B cell (primary cell): ENCODE data around the gene COMMD7. TPM values are rescaled to one million over a fixed set of nuclear protein-coding genes. Genes with fewer than 3 reads are reported as not detected.
"Not testable (repeated sequence)": the region's sequence is repeated elsewhere in the genome, so short reads cannot be mapped to it uniquely, and the experiment has no call there.

ENCODE experiments used
- ATAC-seq: fragments of 200-7000 bp; cut with Tn5 transposase; one replicate; pipeline ENCODE4 v1.10.0; 2021; ENCODE audit warnings: low read depth, mild to moderate bottlenecking, moderate number of reproducible peaks, moderate library complexity
- CTCF ChIA-PET: fragments of 350-600 bp; sonication (Branson Sonifier 250); formaldehyde crosslinking; loops from one replicate; lab custom pipeline; 2021; ENCODE audit warnings: antibody characterized with exemption, inconsistent platforms; lab: Charles Lee
- POLR2A ChIA-PET: fragments of 350-600 bp; sonication (Branson Sonifier 250); formaldehyde crosslinking; loops from one replicate; lab custom pipeline; 2021; ENCODE audit warnings: antibody characterized with exemption; lab: Charles Lee
- DNase-seq: peaks from one replicate; pipeline ENCODE4 v3.0.0; 2013
- H2AFZ ChIP-seq: 2 replicates; pipeline ENCODE4 v1.6.1; 2012; ENCODE audit warnings: mild to moderate bottlenecking, low read depth, low read length; ENCODE audit not compliant: insufficient read depth, poor library complexity, severe bottlenecking
- H3K27ac ChIP-seq, 2 donors: 1 replicate in 1 of 2; 2 replicates in 1 of 2; pipeline ENCODE4 v1.5.1; 2012 to 2013; ENCODE audit warnings: low read length in 2 of 2, mild to moderate bottlenecking in 2 of 2, moderate library complexity in 1 of 2
- H3K27me3 ChIP-seq, 4 experiments: fragments of 200-600 bp in 1 of 4; sonication (generic) in 1 of 4; replicated peaks in 1 of 4; 1 replicate in 2 of 4; 2 replicates in 2 of 4; pipeline versions ENCODE4 v1.6.1 to v1.7.0; 2013 to 2016; ENCODE audit warnings: low read length in 3 of 4, mild to moderate bottlenecking in 2 of 4, mixed read lengths in 1 of 4, moderate library complexity in 1 of 4; ENCODE audit not compliant: insufficient read depth in 4 of 4, control insufficient read depth in 3 of 4; ENCODE audit errors: control extremely low read depth in 1 of 4
- H3K36me3 ChIP-seq, 2 experiments: replicated peaks in 1 of 2; 1 replicate in 1 of 2; 2 replicates in 1 of 2; pipeline versions ENCODE4 v1.6.1 to v1.7.1; 2013; ENCODE audit warnings: low read length in 1 of 2; ENCODE audit not compliant: insufficient read depth in 2 of 2, control insufficient read depth in 1 of 2; ENCODE audit errors: control extremely low read depth in 1 of 2, extremely low read depth in 1 of 2
- H3K4me1 ChIP-seq, 2 donors: fragments of 200-600 bp in 1 of 2; sonication (generic) in 1 of 2; 1 replicate in 1 of 2; 2 replicates in 1 of 2; pipeline versions ENCODE4 v1.5.1 to v1.6.1; 2013 to 2017; ENCODE audit warnings: low read length in 2 of 2; ENCODE audit not compliant: control insufficient read depth in 2 of 2, insufficient read depth in 2 of 2
- H3K4me2 ChIP-seq: replicated peaks from 2 replicates; pipeline ENCODE3; 2012; ENCODE audit warnings: mild to moderate bottlenecking, low read depth, low read length; ENCODE audit not compliant: poor library complexity, severe bottlenecking
- H3K4me3 ChIP-seq, 5 experiments: fragments of 200-600 bp in 1 of 5; sonication (generic) in 1 of 5; 1 replicate in 3 of 5; 2 replicates in 2 of 5; pipeline versions ENCODE4 v1.5.1 to v1.7.0; 2011 to 2016; ENCODE audit warnings: low read length in 4 of 5, mild to moderate bottlenecking in 4 of 5, low read depth in 2 of 5, control low read depth in 1 of 5, moderate library complexity in 1 of 5; ENCODE audit not compliant: insufficient read depth in 1 of 5; ENCODE audit errors: control extremely low read depth in 1 of 5, extremely low read depth in 1 of 5
- H3K79me2 ChIP-seq: fragments of 200-600 bp; sonication (generic); one replicate; pipeline ENCODE4 v1.6.0; 2016; ENCODE audit warnings: low read length; ENCODE audit not compliant: control insufficient read depth, insufficient read depth
- H3K9ac ChIP-seq: fragments of 200-600 bp; sonication (generic); 2 replicates; pipeline ENCODE4 v1.6.1; 2017; ENCODE audit warnings: mild to moderate bottlenecking, low read length, moderate library complexity
- H3K9me3 ChIP-seq, 3 donors: one replicate each; pipeline versions ENCODE4 v1.6.1 to v1.7.1; 2013; ENCODE audit warnings: low read length in 2 of 3; ENCODE audit not compliant: control insufficient read depth in 2 of 3, insufficient read depth in 1 of 3; ENCODE audit errors: control extremely low read depth in 1 of 3
- H4K20me1 ChIP-seq: 2 replicates; pipeline ENCODE4 v1.6.0; 2012; ENCODE audit warnings: mild to moderate bottlenecking, low read length; ENCODE audit not compliant: insufficient read depth, control insufficient read depth, poor library complexity, severe bottlenecking
- H3K27ac Mint-ChIP-seq: one replicate; pipeline ENCODE4 v1.8.0; 2021; ENCODE audit warnings: mixed read lengths
- H3K27me3 Mint-ChIP-seq: one replicate; pipeline ENCODE4 v1.8.0; 2021; ENCODE audit warnings: mixed read lengths
- H3K4me1 Mint-ChIP-seq: one replicate; pipeline ENCODE4 v1.8.0; 2021; ENCODE audit warnings: mixed read lengths
- H3K4me3 Mint-ChIP-seq: one replicate; pipeline ENCODE4 v1.8.0; 2021; ENCODE audit warnings: mixed read lengths
- H3K9me3 Mint-ChIP-seq: one replicate; pipeline ENCODE4 v1.8.0; 2022; ENCODE audit warnings: mixed read lengths; ENCODE audit not compliant: insufficient read depth
- CTCF ChIP-seq: fragments of 200-600 bp; IDR thresholded peaks from one replicate; pipeline ENCODE4 v1.8.0; 2022; ENCODE audit warnings: antibody characterized with exemption, mild to moderate bottlenecking
- EZH2 ChIP-seq: IDR thresholded peaks from 2 replicates; pipeline ENCODE4 v1.6.1; 2012; ENCODE audit warnings: borderline replicate concordance, low read depth, mild to moderate bottlenecking, moderate library complexity, low read length; ENCODE audit not compliant: insufficient read depth, poor library complexity, severe bottlenecking
- WGBS: methylation state at CpG from one replicate; pipeline ENCODE4 v1.1.5; 2013; ENCODE audit warnings: missing lambda C conversion rate; ENCODE audit not compliant: insufficient coverage; 5-methylcytosine and 5-hydroxymethylcytosine counted together
- intact Hi-C: fragments of 100-400 bp; cut with micrococcal nuclease; formaldehyde crosslinking; loops from one replicate; pipeline ENCODE4 v1.10.0; 2022
- polyA plus RNA-seq: library from polyadenylated mRNA; depleted of rRNA; stranded (reverse); fragments of >200 nt; gene quantifications from 2 replicates; pipeline ENCODE4 v1.2.3, GENCODE V29; 2012
- total RNA-seq, 2 donors: library from RNA; stranded (reverse); fragments of 120-200 nt in 1 of 2; gene quantifications; 1 replicate in 1 of 2; 2 replicates in 1 of 2; pipeline versions ENCODE4 v1.2.3 to v1.2.4, GENCODE V29; 2013 to 2022

The COMMD7 gene
- total and polyA plus RNA-seq, 2 donors (not counting 1 experiment from before 2014, with no cell fraction given) = 24.5 to 34.9 TPM

DNA sequence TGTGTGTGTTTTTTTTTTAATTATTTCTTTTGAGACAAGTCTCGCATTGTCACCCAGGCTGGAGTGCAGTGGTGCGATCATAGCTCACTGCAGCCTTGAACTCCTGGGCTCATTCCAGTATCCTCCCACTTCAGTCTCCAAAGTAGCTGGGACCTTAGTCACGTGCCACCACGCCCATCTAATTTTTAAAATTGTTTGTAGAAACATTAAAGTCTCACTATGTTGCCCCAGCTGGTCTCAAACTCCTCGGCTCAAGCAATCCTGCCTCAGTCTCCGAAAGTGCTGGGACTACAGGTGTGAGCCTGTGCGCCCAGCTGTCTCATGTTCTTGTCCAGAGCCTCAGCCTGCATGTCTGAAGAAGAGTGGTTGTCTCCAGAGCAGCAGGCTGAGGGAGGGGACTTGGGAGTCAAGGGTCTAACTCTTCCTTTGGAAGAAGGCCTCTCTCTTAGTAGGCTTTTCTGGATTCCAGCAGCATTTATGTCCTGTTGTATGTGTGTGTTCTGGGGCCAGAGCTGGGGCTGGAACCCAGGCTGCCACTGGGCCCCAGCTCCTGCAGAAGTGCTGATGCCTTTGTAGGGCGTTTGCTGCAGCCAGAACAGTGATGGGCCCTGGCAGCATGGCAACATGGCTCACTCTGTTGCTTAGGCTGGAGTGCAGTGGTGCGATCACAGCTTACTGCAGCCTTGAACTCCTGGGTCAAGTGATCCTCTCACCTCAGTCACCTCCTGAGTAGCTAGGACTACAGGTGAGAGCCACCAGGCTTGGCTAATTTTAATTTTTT lies 24.3 kb upstream of the COMMD7 start:
- H3K4me1 Mint-ChIP-seq = peaks cover 17% of the 10 kb centered on the region
- ChIA-PET CTCF (interaction anchor here (2.6 kb wide), 1 partner anchor 11 kb away, joined by 14 read pairs; no protein-coding TSS in a partner anchor), POLR2A (no interaction called here)
- 94% methylated on average over 7 of the region's 9 CpGs for WGBS
- Histone ChIP-seq H3K27me3 (peaks cover 0 to 13% (median 5%) of the 10 kb centered on the region in 4 experiments), H3K79me2 (no peaks in the 10 kb centered on the region), H3K4me2 (no peak overlapping the region), H3K4me3 (no peak overlapping the region), H3K9me3 (no peaks in the 10 kb centered on the region), H3K27ac (no peak overlapping the region), H3K4me1 (peaks cover 12 to 15% of the 10 kb centered on the region in 2 donors), H3K9ac (no peak overlapping the region), H3K36me3 (no peaks in the 10 kb centered on the region), H4K20me1 (no peaks in the 10 kb centered on the region), H2AFZ (no peak overlapping the region)
- TF ChIP-seq CTCF (no peak), EZH2 (no peak)
- H3K9me3 Mint-ChIP-seq = no peaks in the 10 kb centered on the region
- H3K27ac Mint-ChIP-seq = no peak overlapping the region
- H3K4me3 Mint-ChIP-seq = no peak overlapping the region
- intact Hi-C loops = loop anchor here (10.0 kb wide), 1 partner anchor 283 kb away; no protein-coding TSS in a partner anchor
- no peaks in the 10 kb centered on the region for H3K27me3 Mint-ChIP-seq
- no peak for DNase-seq
- ATAC-seq = no peak

DNA sequence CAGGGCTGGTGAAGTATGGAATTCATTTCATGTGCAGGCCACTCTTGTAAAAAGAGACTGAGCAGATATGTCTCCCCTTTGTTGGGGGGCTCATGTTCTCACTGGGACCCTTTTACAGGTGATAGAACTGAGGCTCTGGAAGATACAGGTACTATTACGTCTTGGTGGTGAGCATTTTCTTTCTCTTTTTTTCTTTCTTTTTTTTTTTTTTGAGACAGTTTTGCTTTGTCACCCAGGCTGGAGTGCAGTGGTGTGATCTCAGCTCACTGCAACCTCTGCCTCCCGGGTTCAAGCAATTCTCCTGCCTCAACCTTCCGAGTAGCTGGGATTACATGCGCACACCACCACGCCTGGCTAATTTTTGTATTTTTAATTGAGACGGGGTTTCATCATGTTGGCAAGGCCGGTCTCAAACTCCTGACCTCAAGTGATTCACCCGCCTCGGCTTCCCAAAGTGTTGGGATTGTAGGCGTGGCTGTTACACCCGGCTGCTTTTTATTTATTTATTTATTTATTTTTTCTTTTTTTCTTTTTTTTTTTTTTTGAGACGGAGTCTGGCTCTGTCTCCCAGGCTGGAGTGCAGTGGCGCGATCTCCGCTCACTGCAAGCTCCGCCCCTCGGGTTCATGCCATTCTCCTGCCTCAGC lies 22.1 kb upstream of the COMMD7 start:
- not testable (repeated sequence) for H3K4me3 Mint-ChIP-seq, H3K79me2 ChIP-seq

More for the DNA sequence above, 22.1 kb upstream of the COMMD7 start:
- H3K36me3 ChIP-seq, H3K9me3 ChIP-seq, DNase-seq, H4K20me1 ChIP-seq, ATAC-seq, H2AFZ ChIP-seq, H3K9ac ChIP-seq, H3K27me3 Mint-ChIP-seq, POLR2A ChIA-PET, H3K4me3 ChIP-seq, H3K27ac ChIP-seq, H3K4me2 ChIP-seq, H3K27ac Mint-ChIP-seq, H3K9me3 Mint-ChIP-seq: not testable (repeated sequence)
- intact Hi-C loops = loop anchor here (10.0 kb wide), 1 partner anchor 281 kb away; no protein-coding TSS in a partner anchor
- Histone ChIP-seq H3K27me3 (peaks cover 0 to 21% (median 7%) of the 10 kb centered on the region in 4 experiments), H3K4me1 (peaks cover 21 to 22% of the 10 kb centered on the region in 2 donors)
- H3K4me1 Mint-ChIP-seq = peaks cover 24% of the 10 kb centered on the region
- CTCF ChIA-PET = interaction anchor here (0.6 to 3.1 kb wide), 2 partner anchors 12 to 40 kb away, joined by 3 to 18 read pairs; no protein-coding TSS in a partner anchor
- 83% methylated on average over 8 of the region's 17 CpGs for WGBS
